ENCODE results near the gene NID1. TPM values are rescaled to one million over a fixed set of nuclear protein-coding genes. Genes with fewer than 3 reads are reported as not detected.

Gene NID1
- total RNA-seq, 2 experiments from 2014 or later: not detected

DNA sequence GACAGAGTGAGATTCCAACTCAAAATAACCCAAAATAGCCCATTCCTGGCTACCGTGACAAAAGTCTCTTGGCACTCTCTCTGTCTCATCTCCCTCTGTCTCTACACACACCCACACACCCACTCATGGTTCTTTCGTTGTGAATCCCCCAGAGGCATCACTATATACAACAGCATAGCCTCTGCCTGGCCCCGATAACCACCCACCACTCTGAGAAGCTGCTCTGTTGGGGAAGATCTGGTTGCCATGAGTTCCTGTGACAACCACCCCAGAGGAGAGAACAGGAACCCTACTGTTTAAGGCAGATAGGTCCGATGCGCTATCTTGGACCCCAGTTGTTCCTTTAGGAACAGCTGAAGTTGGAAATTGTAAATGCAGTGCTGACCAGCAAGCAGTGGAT lies 127.8 kb downstream of the NID1 start:
- ChIA-PET POLR2A (no interaction called here), CTCF (ENCODE audit: unreplicated experiment) (interaction anchor here (0.8 kb wide), 1 partner anchor 35 kb away, joined by 3 read pairs; no protein-coding TSS in a partner anchor)
- H3K9me2 ChIP-seq (ENCODE audit: insufficient read depth, low read length): no peaks in the 10 kb centered on the region
- intact Hi-C loops (cut with micrococcal nuclease; ENCODE audit: unreplicated experiment): no loop called here
- H3K79me2 ChIP-seq (ENCODE audit: insufficient read depth, low read depth, low read length): no peaks in the 10 kb centered on the region
- no peak overlapping the region for H2AFZ ChIP-seq (ENCODE audit: low read length)
- no peak overlapping the region for H3K27ac ChIP-seq (ENCODE audit: low read depth, low read length, poor library complexity, severe bottlenecking)
- no peaks in the 10 kb centered on the region for H3K36me3 ChIP-seq (ENCODE audit: insufficient read depth, low read length)
- TF ChIP-seq CTCF (conservative IDR thresholded peaks at IDR 0.05; ENCODE audit: low read length) (no peak), EZH2phosphoT487 (IDR thresholded peaks at IDR 0.05; ENCODE audit: borderline replicate concordance, low read depth, low read length) (no peak)
- BruUV-seq (replicated peaks): no TSS peak
- H3K4me1 ChIP-seq (ENCODE audit: insufficient read depth, low read length, poor library complexity, severe bottlenecking): peaks cover 37% of the 10 kb centered on the region
- no peaks in the 10 kb centered on the region for H3K9me3 ChIP-seq (ENCODE audit: low read length)
- no peak overlapping the region for H3K4me3 ChIP-seq (ENCODE audit: low read depth, low read length, poor library complexity, severe bottlenecking)
- no peak for DNase-seq (ENCODE audit: low spot score)
- H3K4me2 ChIP-seq (ENCODE audit: low read length): no peak overlapping the region
- H4K20me1 ChIP-seq (ENCODE audit: insufficient read depth, low read length): no peaks in the 10 kb centered on the region

GRCh38 chr1:235935235-235936225 lies 129.4 kb downstream of the NID1 start:
- Histone ChIP-seq H3K27ac (ENCODE audit: low read depth, low read length, poor library complexity, severe bottlenecking) (no peak overlapping the region), H2AFZ (ENCODE audit: low read length) (no peak overlapping the region), H3K4me2 (ENCODE audit: low read length) (no peak overlapping the region), H3K9me2 (ENCODE audit: insufficient read depth, low read length) (no peaks in the 10 kb centered on the region), H3K79me2 (ENCODE audit: insufficient read depth, low read depth, low read length) (no peaks in the 10 kb centered on the region), H4K20me1 (ENCODE audit: insufficient read depth, low read length) (no peaks in the 10 kb centered on the region), H3K9me3 (ENCODE audit: low read length) (no peaks in the 10 kb centered on the region), H3K36me3 (ENCODE audit: insufficient read depth, low read length) (no peaks in the 10 kb centered on the region), H3K4me1 (ENCODE audit: insufficient read depth, low read length, poor library complexity, severe bottlenecking) (peaks cover 53% of the 10 kb centered on the region), H3K4me3 (ENCODE audit: low read depth, low read length, poor library complexity, severe bottlenecking) (no peak overlapping the region)
- TF ChIP-seq EZH2phosphoT487 (IDR thresholded peaks at IDR 0.05; ENCODE audit: borderline replicate concordance, low read depth, low read length) (no peak), CTCF (conservative IDR thresholded peaks at IDR 0.05; ENCODE audit: low read length) (no peak)
- no TSS peak for BruUV-seq (replicated peaks)
- intact Hi-C loops (cut with micrococcal nuclease; ENCODE audit: unreplicated experiment): no loop called here
- peak; percentile 37 for DNase-seq (ENCODE audit: low spot score)
- POLR2A ChIA-PET: no interaction called here
- CTCF ChIA-PET (ENCODE audit: unreplicated experiment): no interaction called here

DNA sequence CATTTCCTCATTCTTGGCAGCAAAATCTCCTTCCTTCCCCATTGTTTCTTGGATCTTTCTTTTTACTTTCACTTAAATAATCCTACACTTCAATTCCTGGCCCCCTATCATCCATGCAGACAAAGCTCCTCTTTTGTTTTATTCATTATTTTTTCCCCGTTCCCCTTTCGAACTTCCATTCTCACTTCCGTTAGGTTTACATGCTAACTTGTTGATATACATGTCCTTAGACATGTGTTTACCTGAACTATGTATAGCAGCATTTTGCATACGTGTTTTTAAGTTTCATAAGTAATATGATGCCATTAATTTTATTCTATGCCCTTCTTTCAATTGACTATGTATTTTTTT lies 131.1 kb downstream of the NID1 start:
- CTCF ChIA-PET (ENCODE audit: unreplicated experiment): no interaction called here
- Histone ChIP-seq H3K9me2 (ENCODE audit: insufficient read depth, low read length) (no peaks in the 10 kb centered on the region), H3K79me2 (ENCODE audit: insufficient read depth, low read depth, low read length) (no peaks in the 10 kb centered on the region), H3K4me1 (ENCODE audit: insufficient read depth, low read length, poor library complexity, severe bottlenecking) (peaks cover 49% of the 10 kb centered on the region), H3K36me3 (ENCODE audit: insufficient read depth, low read length) (no peaks in the 10 kb centered on the region), H3K27ac (ENCODE audit: low read depth, low read length, poor library complexity, severe bottlenecking) (no peak overlapping the region), H4K20me1 (ENCODE audit: insufficient read depth, low read length) (no peaks in the 10 kb centered on the region), H3K9me3 (ENCODE audit: low read length) (no peaks in the 10 kb centered on the region), H3K4me3 (ENCODE audit: low read depth, low read length, poor library complexity, severe bottlenecking) (no peak overlapping the region), H3K4me2 (ENCODE audit: low read length) (peak overlapping the region; percentile 28), H2AFZ (ENCODE audit: low read length) (no peak overlapping the region)
- intact Hi-C loops (cut with micrococcal nuclease; ENCODE audit: unreplicated experiment): no loop called here
- no TSS peak for BruUV-seq (replicated peaks)
- POLR2A ChIA-PET: interaction anchor here (0.6 to 1.3 kb wide), 5 partner anchors 15 to 429 kb away, joined by 3 to 4 read pairs (median 3); no protein-coding TSS in a partner anchor
- TF ChIP-seq EZH2phosphoT487 (IDR thresholded peaks at IDR 0.05; ENCODE audit: borderline replicate concordance, low read depth, low read length) (no peak), CTCF (conservative IDR thresholded peaks at IDR 0.05; ENCODE audit: low read length) (no peak)
- no peak for DNase-seq (ENCODE audit: low spot score)

Measured in OCI-LY7 (cell line).